ENCODE results near the gene COL6A3. TPM values are rescaled to one million over a fixed set of nuclear protein-coding genes. Genes with fewer than 3 reads are reported as not detected.

Gene COL6A3
- polyA plus RNA-seq, 1 donor (not counting 4 experiments of a cell fraction or from before 2014, with no cell fraction given) = not detected

DNA sequence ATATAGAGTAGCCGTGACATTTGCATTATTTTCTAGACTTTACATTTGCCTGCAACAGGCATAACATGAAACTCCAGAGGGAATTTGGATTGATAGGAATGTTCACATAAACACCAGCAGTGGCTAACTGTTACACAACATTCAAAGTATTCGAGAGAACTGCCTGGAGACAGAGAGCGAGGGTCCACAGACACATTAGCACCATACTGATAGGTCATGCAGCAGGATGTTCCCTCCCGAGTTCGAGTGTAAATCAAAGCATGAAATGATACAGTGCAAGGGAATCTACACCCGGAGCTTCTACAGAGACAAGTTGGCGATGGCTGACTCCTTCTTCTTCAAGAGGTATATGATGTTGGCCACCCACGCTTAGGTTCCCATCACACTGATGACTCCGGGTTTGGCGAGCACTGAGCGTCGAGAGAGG, 89.5 kb downstream of the COL6A3 start:
- DNase-seq (ENCODE audit: low read depth, low spot score) = no peak
- no peak for FAIRE-seq
- Histone ChIP-seq H3K27me3 (ENCODE audit: control insufficient read depth, extremely low read depth, insufficient read depth, low read length) (peaks cover 28% of the 10 kb centered on the region), H3K79me2 (ENCODE audit: control insufficient read depth, insufficient read depth, low read length) (no peaks in the 10 kb centered on the region), H3K9me3 (ENCODE audit: control insufficient read depth, low read depth, low read length) (no peaks in the 10 kb centered on the region), H3K36me3 (ENCODE audit: control insufficient read depth in 2 of 2, extremely low read depth in 1 of 2, insufficient read depth in 2 of 2, low read length in 2 of 2) (no peaks in the 10 kb centered on the region), H3K9ac (ENCODE audit: control insufficient read depth, extremely low read depth, insufficient read depth, low read length) (no peak overlapping the region), H2AFZ (ENCODE audit: control insufficient read depth, low read length) (no peak overlapping the region), H3K4me1 (ENCODE audit: control insufficient read depth, extremely low read depth, insufficient read depth, low read length) (no peaks in the 10 kb centered on the region), H3K9me1 (ENCODE audit: control insufficient read depth, extremely low read depth, insufficient read depth, low read length) (no peaks in the 10 kb centered on the region), H4K20me1 (ENCODE audit: control insufficient read depth, extremely low read depth, insufficient read depth, low read length) (no peaks in the 10 kb centered on the region), H3K4me2 (ENCODE audit: control insufficient read depth, extremely low read depth, insufficient read depth, low read depth, low read length) (no peak overlapping the region), H3K27ac (ENCODE audit: control insufficient read depth, insufficient read depth, low read length) (no peak overlapping the region), H3K4me3 (ENCODE audit: control insufficient read depth in 2 of 3, extremely low read depth in 1 of 3, insufficient read depth in 2 of 3, low read depth in 1 of 3, low read length in 3 of 3) (no peak overlapping the region)
- dilution Hi-C loops (cut with MboI; ENCODE audit: extremely low pct_ligation_motif_present, low sequenced_read_pairs) = no loop called here
- TF ChIP-seq CTCF (optimal IDR thresholded peaks at IDR 0.05 in 1 of 3, IDR thresholded peaks at IDR 0.05 in 1 of 3, conservative IDR thresholded peaks at IDR 0.05 in 1 of 3; ENCODE audit: extremely low read depth in 1 of 3, insufficient read depth in 2 of 3, low read length in 3 of 3) (no peak), EZH2 (IDR thresholded peaks at IDR 0.05; ENCODE audit: low read length) (no peak)

- dilution Hi-C loops (cut with MboI; ENCODE audit: extremely low pct_ligation_motif_present, low sequenced_read_pairs) = no loop called here
- no peak overlapping the region for H3K4me2 ChIP-seq (ENCODE audit: control insufficient read depth, extremely low read depth, insufficient read depth, low read depth, low read length)
- H2AFZ ChIP-seq (ENCODE audit: control insufficient read depth, low read length) = no peak overlapping the region
- H3K9ac ChIP-seq (ENCODE audit: control insufficient read depth, extremely low read depth, insufficient read depth, low read length) = no peak overlapping the region
- TF ChIP-seq EZH2 (IDR thresholded peaks at IDR 0.05; ENCODE audit: low read length) = no peak
- no peak overlapping the region for H3K27ac ChIP-seq (ENCODE audit: control insufficient read depth, insufficient read depth, low read length)
- H3K27me3 ChIP-seq (ENCODE audit: control insufficient read depth, extremely low read depth, insufficient read depth, low read length) = peaks cover 36% of the 10 kb centered on the region
- no peaks in the 10 kb centered on the region for H3K36me3 ChIP-seq (ENCODE audit: control insufficient read depth in 2 of 2, extremely low read depth in 1 of 2, insufficient read depth in 2 of 2, low read length in 2 of 2)
- no peaks in the 10 kb centered on the region for H3K79me2 ChIP-seq (ENCODE audit: control insufficient read depth, insufficient read depth, low read length)
- H3K9me3 ChIP-seq (ENCODE audit: control insufficient read depth, low read depth, low read length) = no peaks in the 10 kb centered on the region
- H4K20me1 ChIP-seq (ENCODE audit: control insufficient read depth, extremely low read depth, insufficient read depth, low read length) = no peaks in the 10 kb centered on the region
- no peaks in the 10 kb centered on the region for H3K9me1 ChIP-seq (ENCODE audit: control insufficient read depth, extremely low read depth, insufficient read depth, low read length)
- DNase-seq (ENCODE audit: low read depth, low spot score) (no peak), FAIRE-seq (no peak)
- no peak overlapping the region for H3K4me3 ChIP-seq (ENCODE audit: control insufficient read depth in 2 of 3, extremely low read depth in 1 of 3, insufficient read depth in 2 of 3, low read depth in 1 of 3, low read length in 3 of 3)
- H3K4me1 ChIP-seq (ENCODE audit: control insufficient read depth, extremely low read depth, insufficient read depth, low read length) = no peaks in the 10 kb centered on the region
These were observed 90.3 kb downstream of the COL6A3 start for GRCh38 chr2:237323656-237324055.

GRCh38 chr2:237322564-237322963, 91.4 kb downstream of the COL6A3 start:
- H3K4me3 ChIP-seq (ENCODE audit: control insufficient read depth in 2 of 3, extremely low read depth in 1 of 3, insufficient read depth in 2 of 3, low read depth in 1 of 3, low read length in 3 of 3) = no peak overlapping the region
- H3K4me1 ChIP-seq (ENCODE audit: control insufficient read depth, extremely low read depth, insufficient read depth, low read length) = no peaks in the 10 kb centered on the region
- no peaks in the 10 kb centered on the region for H4K20me1 ChIP-seq (ENCODE audit: control insufficient read depth, extremely low read depth, insufficient read depth, low read length)
- TF ChIP-seq EZH2 (IDR thresholded peaks at IDR 0.05; ENCODE audit: low read length) (no peak), CTCF (optimal IDR thresholded peaks at IDR 0.05 in 1 of 3, IDR thresholded peaks at IDR 0.05 in 1 of 3, conservative IDR thresholded peaks at IDR 0.05 in 1 of 3; ENCODE audit: extremely low read depth in 1 of 3, insufficient read depth in 2 of 3, low read length in 3 of 3) (peak; percentile 60 to 77 (median 76))
- peaks cover 41% of the 10 kb centered on the region for H3K27me3 ChIP-seq (ENCODE audit: control insufficient read depth, extremely low read depth, insufficient read depth, low read length)
- no peak for FAIRE-seq
- no peak overlapping the region for H3K27ac ChIP-seq (ENCODE audit: control insufficient read depth, insufficient read depth, low read length)
- H3K4me2 ChIP-seq (ENCODE audit: control insufficient read depth, extremely low read depth, insufficient read depth, low read depth, low read length) = no peak overlapping the region
- DNase-seq (ENCODE audit: low read depth, low spot score) = no peak
- dilution Hi-C loops (cut with MboI; ENCODE audit: extremely low pct_ligation_motif_present, low sequenced_read_pairs) = no loop called here
- no peak overlapping the region for H2AFZ ChIP-seq (ENCODE audit: control insufficient read depth, low read length)
- H3K79me2 ChIP-seq (ENCODE audit: control insufficient read depth, insufficient read depth, low read length) = no peaks in the 10 kb centered on the region
- H3K9ac ChIP-seq (ENCODE audit: control insufficient read depth, extremely low read depth, insufficient read depth, low read length) = no peak overlapping the region
- no peaks in the 10 kb centered on the region for H3K36me3 ChIP-seq (ENCODE audit: control insufficient read depth in 2 of 2, extremely low read depth in 1 of 2, insufficient read depth in 2 of 2, low read length in 2 of 2)
- H3K9me3 ChIP-seq (ENCODE audit: control insufficient read depth, low read depth, low read length) = no peaks in the 10 kb centered on the region
- no peaks in the 10 kb centered on the region for H3K9me1 ChIP-seq (ENCODE audit: control insufficient read depth, extremely low read depth, insufficient read depth, low read length)
